SU-DHL-6 (cell line): ENCODE data around the gene DST.
"Not testable (repeated sequence)": the region's sequence is repeated elsewhere in the genome, so short reads cannot be mapped to it uniquely, and the experiment has no call there.

Source experiments
- H2AFZ ChIP-seq: fragments of 200-600 bp; sonication (generic); 2 replicates; pipeline ENCODE4 v1.6.1; 2014; ENCODE audit warnings: low read depth, mild to moderate bottlenecking, moderate library complexity, mixed read lengths, antibody characterized with exemption, low read length; ENCODE audit not compliant: severe bottlenecking
- H3F3A ChIP-seq: fragments of 200-600 bp; shearing (Covaris generic); 2 replicates; pipeline ENCODE4 v1.6.0; 2016; ENCODE audit warnings: antibody characterized with exemption, mild to moderate bottlenecking; ENCODE audit not compliant: insufficient read depth
- H3K27ac ChIP-seq: fragments of 200-600 bp; sonication (generic); 2 replicates; pipeline ENCODE4 v1.5.1; 2016; ENCODE audit warnings: low read depth, mild to moderate bottlenecking, low read length, moderate library complexity, mixed read lengths
- H3K27me3 ChIP-seq: fragments of 200-600 bp; sonication (generic), shearing (Covaris generic); 2 replicates; pipeline ENCODE4 v1.6.0; 2014; ENCODE audit warnings: mild to moderate bottlenecking, low read length
- H3K36me3 ChIP-seq: fragments of 200-600 bp; sonication (generic); 2 replicates; pipeline ENCODE4 v1.6.1; 2014; ENCODE audit warnings: mild to moderate bottlenecking, low read length, mixed read lengths
- H3K4me2 ChIP-seq: fragments of 300-600, 200-600 bp; shearing (Covaris generic), sonication (generic); 2 replicates; pipeline ENCODE4 v1.6.0; 2014; ENCODE audit warnings: low read length, low read depth, mild to moderate bottlenecking; ENCODE audit not compliant: poor library complexity, severe bottlenecking
- H3K4me3 ChIP-seq: fragments of 200-600 bp; sonication (generic); 2 replicates; pipeline ENCODE4 v1.5.1; 2014; ENCODE audit warnings: antibody characterized with exemption, low read length, mild to moderate bottlenecking, mixed read lengths; ENCODE audit not compliant: insufficient read depth, poor library complexity, severe bottlenecking
- H3K79me2 ChIP-seq: fragments of 200-600 bp; sonication (generic); 2 replicates; pipeline ENCODE4 v1.6.1; 2014; ENCODE audit warnings: mild to moderate bottlenecking, low read length, moderate library complexity; ENCODE audit not compliant: insufficient read depth
- H3K9ac ChIP-seq: fragments of 200-600 bp; sonication (generic); 2 replicates; pipeline ENCODE4 v1.7.0; 2014; ENCODE audit warnings: mild to moderate bottlenecking, low read length
- H3K9me2 ChIP-seq: fragments of 200-600 bp; sonication (generic); replicated peaks from 2 replicates; pipeline ENCODE4 v1.6.1; 2014; ENCODE audit warnings: low read length; ENCODE audit not compliant: insufficient read depth
- H3K9me3 ChIP-seq: fragments of 200-600 bp; sonication (generic); 2 replicates; pipeline ENCODE4 v1.6.1; 2014; ENCODE audit warnings: low read length, mixed read lengths; ENCODE audit not compliant: insufficient read depth
- H4K20me1 ChIP-seq: fragments of 200-600 bp; sonication (generic); 2 replicates; pipeline ENCODE4 v1.6.1; 2014; ENCODE audit warnings: low read depth, mild to moderate bottlenecking, antibody characterized with exemption, low read length, moderate library complexity, mixed read lengths
- EZH2phosphoT487 ChIP-seq: fragments of 200-600 bp; sonication (generic), shearing (Covaris generic); conservative IDR thresholded peaks from 2 replicates; pipeline ENCODE4 v1.6.1; 2018; ENCODE audit warnings: mild to moderate bottlenecking, antibody characterized with exemption, low read length, moderate library complexity, mixed read lengths
- TF ChIP-seq, protein P1 (sequence below): fragments of 200-600 bp; sonication (generic); IDR thresholded peaks from one replicate; pipeline ENCODE4 v1.5.1; 2017; ENCODE audit warnings: antibody characterized with exemption, mild to moderate bottlenecking, low read length, moderate library complexity; ENCODE audit not compliant: insufficient read depth, poor library complexity, severe bottlenecking

Gene DST

DNA sequence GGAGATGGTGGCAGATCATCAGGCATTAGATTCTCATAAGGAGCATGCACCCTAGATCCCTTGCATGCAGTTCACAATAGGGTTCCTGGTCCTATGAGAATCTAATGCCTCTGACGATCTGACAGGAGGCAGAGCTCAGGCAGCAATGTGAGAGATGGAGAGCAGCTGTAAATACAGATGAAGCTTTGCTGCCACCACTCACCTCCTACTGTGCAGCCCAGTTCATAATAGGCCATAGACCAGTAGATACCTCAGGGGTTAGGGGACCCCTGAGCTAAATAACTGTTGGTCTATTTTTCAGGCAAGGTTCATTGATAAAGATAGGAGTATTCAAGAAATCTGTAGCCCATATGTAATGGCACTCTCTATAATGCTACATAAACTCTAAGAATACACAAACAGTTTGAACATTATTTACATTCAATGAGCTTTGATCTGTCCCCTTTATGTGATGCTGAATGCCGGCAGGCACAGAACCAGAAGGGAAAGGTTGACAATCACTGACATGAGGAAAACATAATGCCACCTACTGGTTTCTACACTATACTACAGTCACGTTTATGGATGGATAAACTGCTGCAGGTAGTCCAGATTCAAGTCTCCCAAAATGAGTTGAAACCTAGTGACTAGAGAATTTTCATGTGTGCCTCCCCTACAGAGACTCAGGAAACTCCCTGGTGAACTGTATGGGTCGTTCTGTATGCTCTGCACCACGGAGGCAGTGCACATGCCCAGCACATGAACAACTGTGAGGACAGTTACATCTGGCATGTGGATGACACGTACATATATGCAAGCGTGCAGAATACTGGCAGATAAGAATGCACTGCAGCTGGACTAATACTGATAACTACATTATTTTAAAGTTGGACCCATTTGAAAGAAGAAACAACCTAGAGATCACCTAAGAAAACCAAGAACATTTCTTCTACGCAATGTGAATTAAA lies 72.0 kb downstream of the DST start:
- no peak overlapping the region for H3K4me3 ChIP-seq
- no peak overlapping the region for H3K4me2 ChIP-seq
- H3K9ac ChIP-seq, result no peak overlapping the region
- no peaks in the 10 kb centered on the region for H3K79me2 ChIP-seq
- no peaks in the 10 kb centered on the region for H3K36me3 ChIP-seq
- H3K9me2 ChIP-seq, result no peaks in the 10 kb centered on the region
- TF ChIP-seq, protein P1, sequence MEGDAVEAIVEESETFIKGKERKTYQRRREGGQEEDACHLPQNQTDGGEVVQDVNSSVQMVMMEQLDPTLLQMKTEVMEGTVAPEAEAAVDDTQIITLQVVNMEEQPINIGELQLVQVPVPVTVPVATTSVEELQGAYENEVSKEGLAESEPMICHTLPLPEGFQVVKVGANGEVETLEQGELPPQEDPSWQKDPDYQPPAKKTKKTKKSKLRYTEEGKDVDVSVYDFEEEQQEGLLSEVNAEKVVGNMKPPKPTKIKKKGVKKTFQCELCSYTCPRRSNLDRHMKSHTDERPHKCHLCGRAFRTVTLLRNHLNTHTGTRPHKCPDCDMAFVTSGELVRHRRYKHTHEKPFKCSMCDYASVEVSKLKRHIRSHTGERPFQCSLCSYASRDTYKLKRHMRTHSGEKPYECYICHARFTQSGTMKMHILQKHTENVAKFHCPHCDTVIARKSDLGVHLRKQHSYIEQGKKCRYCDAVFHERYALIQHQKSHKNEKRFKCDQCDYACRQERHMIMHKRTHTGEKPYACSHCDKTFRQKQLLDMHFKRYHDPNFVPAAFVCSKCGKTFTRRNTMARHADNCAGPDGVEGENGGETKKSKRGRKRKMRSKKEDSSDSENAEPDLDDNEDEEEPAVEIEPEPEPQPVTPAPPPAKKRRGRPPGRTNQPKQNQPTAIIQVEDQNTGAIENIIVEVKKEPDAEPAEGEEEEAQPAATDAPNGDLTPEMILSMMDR, result peak; percentile 62
- no peak for TF ChIP-seq EZH2phosphoT487
- no peaks in the 10 kb centered on the region for H4K20me1 ChIP-seq
- H3F3A ChIP-seq, result no peaks in the 10 kb centered on the region
- H2AFZ ChIP-seq, result no peak overlapping the region
- no peaks in the 10 kb centered on the region for H3K27me3 ChIP-seq
- H3K27ac ChIP-seq, result no peak overlapping the region
- no peaks in the 10 kb centered on the region for H3K9me3 ChIP-seq

DNA sequence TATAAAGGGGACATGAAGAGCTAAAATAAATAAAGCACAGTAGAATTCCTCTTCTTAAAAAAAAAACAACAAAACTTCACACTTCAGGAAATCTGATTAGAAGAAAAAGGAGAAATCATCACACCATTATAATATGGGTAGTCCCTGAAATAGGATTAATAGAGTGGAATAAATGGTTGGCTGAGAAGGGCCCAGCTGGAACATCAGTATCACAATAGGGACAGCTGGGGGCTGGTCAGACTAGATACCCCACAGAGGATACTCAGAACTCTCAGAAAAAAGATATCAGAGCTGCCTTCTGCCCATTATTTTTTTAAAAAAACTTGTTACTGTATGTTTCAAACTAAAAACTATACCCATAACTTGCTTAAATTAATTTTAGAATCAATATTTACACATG lies 75.2 kb downstream of the DST start:
- Histone ChIP-seq H3K4me3 (no peak overlapping the region), H3K4me2 (no peak overlapping the region), H3K9ac (no peak overlapping the region), H3K9me3 (no peaks in the 10 kb centered on the region), H3F3A (no peaks in the 10 kb centered on the region), H3K9me2 (no peaks in the 10 kb centered on the region), H3K27ac (no peak overlapping the region), H4K20me1 (no peaks in the 10 kb centered on the region), H2AFZ (no peak overlapping the region), H3K36me3 (no peaks in the 10 kb centered on the region), H3K79me2 (no peaks in the 10 kb centered on the region), H3K27me3 (no peaks in the 10 kb centered on the region)
- no peak for TF ChIP-seq EZH2phosphoT487

DNA sequence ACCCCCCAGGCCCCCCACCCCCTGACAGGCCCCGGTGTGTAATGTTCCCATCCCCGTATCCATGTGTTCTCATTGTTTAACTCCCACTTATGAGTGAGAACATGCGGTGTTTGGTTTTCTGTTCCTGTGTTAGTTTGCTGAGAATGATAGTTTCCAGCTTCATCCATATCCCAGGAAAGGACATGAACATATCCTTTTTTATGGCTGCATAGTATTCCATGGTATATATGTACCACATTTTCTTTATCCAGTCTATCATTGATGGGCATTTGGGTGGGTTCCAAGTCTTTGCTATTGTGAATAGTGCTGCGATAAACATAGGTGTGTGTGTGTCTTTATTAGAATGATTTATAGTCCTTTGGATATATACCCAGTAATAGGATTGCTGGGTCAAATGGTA lies 80.0 kb downstream of the DST start:
- not testable (repeated sequence) for H3K36me3 ChIP-seq, H3K9me3 ChIP-seq, H3K27me3 ChIP-seq, H3K9me2 ChIP-seq, H3K79me2 ChIP-seq, H3K9ac ChIP-seq, H3K27ac ChIP-seq, H3F3A ChIP-seq, H4K20me1 ChIP-seq, H3K4me2 ChIP-seq, H3K4me3 ChIP-seq, H2AFZ ChIP-seq

DNA sequence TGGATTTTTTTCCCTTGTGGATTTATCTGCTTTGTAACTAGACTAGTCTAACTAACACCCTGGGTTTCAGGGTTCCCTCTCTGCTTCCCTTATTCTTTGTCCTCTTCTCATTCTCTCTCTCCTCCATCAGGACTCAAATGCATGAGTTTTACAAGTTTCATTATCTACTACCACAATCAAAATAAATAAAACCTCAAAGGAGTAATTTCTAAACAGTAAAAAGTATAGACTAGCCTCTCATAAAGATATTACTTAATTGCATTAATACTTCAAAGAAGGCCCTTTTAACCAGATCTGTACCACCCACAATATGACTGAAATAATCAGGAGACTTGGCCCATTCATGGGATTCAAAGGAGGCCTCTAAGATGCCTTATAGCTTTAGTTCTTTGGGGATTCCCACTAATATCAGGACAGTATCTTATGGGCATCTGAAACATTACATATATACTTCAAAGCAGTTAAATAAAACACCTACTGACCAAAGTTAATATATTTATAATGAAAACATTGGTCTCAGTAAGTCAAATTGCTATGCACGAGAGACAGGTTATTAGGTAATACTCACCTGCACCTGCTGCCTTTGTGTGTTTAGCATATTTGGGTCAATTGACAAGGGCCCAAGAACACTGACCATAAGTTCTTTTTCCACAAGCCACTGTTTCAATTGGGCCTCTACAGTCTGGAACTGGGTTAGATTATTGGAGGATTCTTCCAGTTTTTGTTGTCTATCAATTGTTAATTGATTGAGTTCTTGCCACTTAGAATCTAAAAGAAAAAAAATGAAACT lies 85.7 kb downstream of the DST start:
- H3K27me3 ChIP-seq, result no peaks in the 10 kb centered on the region
- H3K9ac ChIP-seq, result no peak overlapping the region
- no peak overlapping the region for H3K4me2 ChIP-seq
- no peak overlapping the region for H3K4me3 ChIP-seq
- no peaks in the 10 kb centered on the region for H3K79me2 ChIP-seq
- no peaks in the 10 kb centered on the region for H3K9me2 ChIP-seq
- H2AFZ ChIP-seq, result no peak overlapping the region
- no peaks in the 10 kb centered on the region for H3K9me3 ChIP-seq
- H4K20me1 ChIP-seq, result no peaks in the 10 kb centered on the region; the same call in 1 of the 2 replicates
- no peaks in the 10 kb centered on the region for H3F3A ChIP-seq
- no peaks in the 10 kb centered on the region for H3K36me3 ChIP-seq
- no peak for TF ChIP-seq EZH2phosphoT487
- TF ChIP-seq, protein P1, result no peak
- H3K27ac ChIP-seq, result no peak overlapping the region
